GOT3 (cell line): ENCODE data around the gene SLC25A48.
"Not testable (repeated sequence)": the region's sequence is repeated elsewhere in the genome, so short reads cannot be mapped to it uniquely, and the experiment has no call there.

Source experiments
- DNase-seq: peaks from one replicate; lab custom pipeline; 2025; ENCODE audit warnings: mixed read lengths; lab: John Stamatoyannopoulos, UW

The SLC25A48 gene

GRCh38 chr5:135857630-135858311 is 23.3 kb downstream of the SLC25A48 start:
- DNase-seq = no peak

- not testable (repeated sequence) for DNase-seq
These were observed 24.7 kb downstream of the SLC25A48 start for GRCh38 chr5:135859186-135859585.

GRCh38 chr5:135859641-135860040 is 25.2 kb downstream of the SLC25A48 start:
- no peak for DNase-seq

DNA sequence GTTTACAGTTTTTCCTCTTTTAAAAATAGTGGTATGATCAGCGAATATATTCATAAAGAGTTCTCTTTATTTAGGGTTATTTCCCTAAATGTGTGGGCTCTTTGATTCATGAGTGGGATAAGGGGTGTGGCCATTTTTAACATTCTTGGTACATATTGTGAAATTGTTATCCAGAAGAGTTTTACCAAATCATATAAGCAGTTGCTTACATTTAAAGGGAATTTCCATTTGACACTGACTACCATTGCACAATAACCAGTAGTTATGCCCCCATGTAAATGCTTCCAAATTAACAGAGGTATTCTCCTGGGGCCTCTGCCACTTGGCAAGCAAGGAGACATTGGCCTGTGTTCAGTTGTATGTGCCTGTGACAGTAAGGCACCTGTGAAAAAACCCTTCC is 27.2 kb downstream of the SLC25A48 start:
- no peak for DNase-seq

DNA sequence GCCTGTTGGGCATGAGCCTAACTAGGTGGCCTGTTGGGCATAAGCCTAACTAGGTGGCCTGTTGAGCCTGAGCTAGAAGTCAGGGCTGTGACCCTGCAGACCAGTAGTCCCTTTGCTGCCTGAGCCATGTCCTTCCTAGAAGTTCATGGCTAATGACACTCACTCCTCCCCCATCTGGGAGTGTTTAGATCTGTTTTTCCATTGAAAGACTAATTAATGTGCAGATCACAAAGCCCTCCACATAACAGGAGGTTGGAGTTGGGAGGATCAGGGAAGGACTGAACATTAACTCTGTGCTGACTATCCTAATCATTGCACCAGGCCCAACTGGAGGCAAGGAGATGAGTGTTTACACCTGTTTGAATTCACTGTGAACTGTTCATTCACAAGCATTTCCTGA is 27.6 kb downstream of the SLC25A48 start:
- no peak for DNase-seq

GRCh38 chr5:135862744-135863143 is 28.3 kb downstream of the SLC25A48 start:
- no peak for DNase-seq

DNA sequence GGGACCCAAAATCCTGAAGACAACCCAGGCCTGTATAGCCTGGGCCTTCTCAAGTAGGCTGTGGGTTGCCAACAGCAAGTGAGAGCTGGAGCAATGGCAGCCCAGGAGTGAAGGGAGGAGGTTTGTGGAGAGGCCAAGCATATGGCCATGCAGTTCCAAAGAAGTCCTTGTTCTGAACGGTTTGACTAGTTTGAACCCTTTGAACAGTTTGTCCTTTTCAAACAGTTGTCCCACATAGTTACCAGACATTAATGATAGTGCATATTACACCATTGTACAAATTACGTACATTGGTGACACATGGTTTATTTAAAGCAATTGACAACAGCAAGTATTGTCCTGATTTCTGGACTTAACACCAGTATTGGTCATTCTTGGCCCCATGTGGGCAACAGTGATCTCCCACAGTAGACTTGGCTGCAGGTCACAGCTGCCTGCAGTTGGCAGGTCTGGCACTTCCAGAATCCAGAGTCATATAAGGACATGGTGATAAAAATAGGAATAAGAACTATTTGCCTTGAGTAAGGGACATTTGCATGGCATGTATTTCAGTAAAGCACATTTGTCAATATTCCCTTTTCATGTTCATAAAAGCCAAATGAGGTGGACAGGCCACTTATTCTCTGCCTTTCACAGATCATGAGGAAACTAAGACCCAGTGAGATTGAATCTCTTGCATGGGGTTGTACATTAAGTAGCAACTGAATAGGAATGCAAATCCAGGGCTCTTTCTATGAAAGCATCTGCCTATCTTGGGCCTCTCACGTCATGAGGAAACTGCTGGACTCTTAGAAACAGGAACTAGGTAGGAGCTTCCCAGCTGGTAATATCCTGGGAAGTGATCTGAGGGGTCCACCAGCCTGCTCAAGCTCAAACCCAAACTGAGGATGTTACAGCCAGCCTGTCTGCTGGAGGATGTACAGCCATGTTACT is 30.3 kb downstream of the SLC25A48 start:
- DNase-seq = no peak

DNA sequence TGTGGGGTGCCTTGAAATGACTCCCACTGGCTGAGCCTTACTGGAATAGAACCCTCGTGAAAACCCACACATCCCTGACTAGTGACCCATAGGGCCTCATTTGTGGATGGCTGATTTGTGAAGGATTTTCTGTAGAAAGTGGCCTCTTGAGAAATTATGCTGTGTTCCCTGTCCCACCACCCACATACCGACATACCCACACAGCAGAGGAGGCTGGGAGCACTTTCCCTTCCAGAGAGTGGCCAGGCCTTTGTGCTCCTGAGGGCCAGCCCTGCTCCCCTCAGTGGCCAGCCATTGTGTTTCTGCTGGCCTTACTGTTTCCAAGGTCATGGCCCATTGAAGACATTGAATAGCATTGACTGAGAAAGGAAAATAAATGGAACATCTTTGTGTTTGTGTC is 31.6 kb downstream of the SLC25A48 start:
- no peak for DNase-seq

- no peak for DNase-seq
These were observed 33.1 kb downstream of the SLC25A48 start for GRCh38 chr5:135867599-135867998.

- no peak for DNase-seq
These were observed 34.2 kb downstream of the SLC25A48 start for GRCh38 chr5:135868681-135869080.

- no peak for DNase-seq
These were observed 34.8 kb downstream of the SLC25A48 start for GRCh38 chr5:135869276-135869675.

- DNase-seq = no peak
These were observed 35.5 kb downstream of the SLC25A48 start for GRCh38 chr5:135869935-135870334.

GRCh38 chr5:135871268-135871915 is 36.9 kb downstream of the SLC25A48 start:
- DNase-seq = no peak

DNA sequence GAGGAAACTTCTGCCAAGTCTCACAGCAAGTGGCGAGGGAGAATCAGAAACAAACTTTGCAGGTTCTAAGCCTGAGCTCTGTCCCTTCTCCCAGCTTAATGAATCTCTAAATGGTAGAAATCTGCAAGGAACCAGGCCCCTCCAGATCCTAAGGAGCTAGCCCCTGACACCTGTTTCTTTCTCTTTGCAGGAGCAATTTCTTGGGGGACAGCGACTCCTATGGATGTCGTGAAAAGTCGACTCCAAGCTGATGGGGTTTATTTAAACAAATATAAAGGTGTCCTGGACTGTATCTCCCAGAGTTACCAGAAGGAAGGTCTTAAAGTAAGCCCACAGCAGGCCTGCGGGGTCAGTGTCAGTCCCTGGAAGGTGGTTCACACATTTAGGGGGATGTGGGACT is 39.4 kb downstream of the SLC25A48 start:
- no peak for DNase-seq

- no peak for DNase-seq
These were observed 40.0 kb downstream of the SLC25A48 start for GRCh38 chr5:135874461-135874860.

GRCh38 chr5:135875567-135875966 is 41.1 kb downstream of the SLC25A48 start:
- DNase-seq = no peak

DNA sequence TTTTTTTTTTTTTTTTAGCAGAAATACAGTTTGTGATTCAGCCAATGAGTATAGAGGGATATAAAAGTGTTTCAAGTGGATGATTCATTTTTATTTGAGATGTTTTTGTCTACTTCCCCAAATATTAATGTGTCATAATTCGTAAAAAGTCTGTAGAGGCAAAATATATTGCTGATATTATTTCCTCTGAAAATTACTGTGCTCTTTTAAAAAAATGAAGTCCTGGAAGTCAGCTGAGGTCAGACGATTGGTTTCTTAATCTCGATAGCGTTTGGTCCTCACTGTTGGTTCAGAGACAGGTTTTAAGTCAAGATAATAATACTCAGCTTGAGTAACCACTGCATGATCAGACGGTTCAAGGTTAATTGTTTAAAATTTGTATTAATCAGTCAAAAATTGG is 41.7 kb downstream of the SLC25A48 start:
- DNase-seq = no peak

DNA sequence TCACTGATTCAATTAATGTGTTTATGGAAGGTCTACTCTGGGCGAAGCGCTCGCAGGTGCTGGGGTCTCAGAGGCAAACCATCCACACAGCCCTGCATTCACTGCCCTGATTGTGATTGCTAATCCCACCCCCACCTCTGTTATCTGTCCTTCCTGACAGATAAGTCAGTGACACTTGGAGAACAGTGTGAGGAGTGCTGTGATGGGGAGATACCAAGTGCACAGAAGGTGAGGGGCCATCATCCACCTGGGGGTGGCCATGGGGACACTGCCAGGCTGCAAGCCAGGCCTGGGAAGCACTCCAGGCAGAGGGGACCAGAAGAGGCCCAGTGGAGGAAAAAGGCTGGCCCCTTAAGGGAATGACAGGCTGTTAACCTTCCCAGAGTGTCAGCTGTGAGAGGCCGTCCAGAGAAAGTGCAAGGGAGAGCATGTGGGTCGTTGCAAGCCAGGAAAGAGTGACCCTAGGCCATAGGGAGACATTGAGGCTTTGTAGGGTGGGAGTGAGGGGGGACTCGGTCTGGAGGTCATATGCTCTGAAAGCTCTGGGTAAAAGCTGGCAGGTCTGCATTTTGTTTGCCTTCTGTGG is 43.2 kb downstream of the SLC25A48 start:
- DNase-seq = no peak

DNA sequence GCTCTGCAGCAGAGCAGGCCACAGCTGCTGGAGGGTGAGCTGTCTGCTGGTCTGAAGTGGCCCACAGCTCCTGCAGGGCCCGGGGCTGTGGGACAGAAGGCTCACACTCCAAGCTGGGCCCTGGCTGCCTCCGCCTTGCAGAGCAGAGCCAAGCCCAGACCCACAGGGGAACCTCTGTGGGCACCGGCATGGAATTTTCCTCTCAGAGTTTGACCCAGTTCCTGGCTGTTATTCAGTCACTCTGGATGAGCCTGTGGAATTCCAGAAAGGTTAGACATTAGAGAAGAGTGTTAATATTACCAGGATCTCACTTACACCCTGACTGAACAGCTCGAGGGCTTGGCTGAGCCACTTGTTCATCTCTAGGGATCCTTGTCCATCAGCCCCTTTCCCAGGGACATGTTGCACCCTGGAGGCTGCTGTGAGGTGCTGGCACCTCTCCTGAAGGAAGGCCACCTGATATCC is 43.7 kb downstream of the SLC25A48 start:
- DNase-seq = no peak

GRCh38 chr5:135879591-135879990 is 45.1 kb downstream of the SLC25A48 start:
- DNase-seq = no peak

GRCh38 chr5:135880278-135880677 is 45.8 kb downstream of the SLC25A48 start:
- no peak for DNase-seq

GRCh38 chr5:135880801-135881200 is 46.3 kb downstream of the SLC25A48 start:
- no peak for DNase-seq
